Gastroesophageal sphincter (tissue), 4 donors: ENCODE data around the gene TNFRSF6B. TPM values are rescaled to one million over a fixed set of nuclear protein-coding genes. Genes with fewer than 3 reads are reported as not detected.

Experiments used
- ATAC-seq: fragments of 150-250 bp; one replicate; pipeline ENCODE4 v1.9.1; 2016; ENCODE audit warnings: mild to moderate bottlenecking, moderate library complexity
- H3K27ac ChIP-seq, 4 donors: fragments of 200-600 bp; sonication (generic) in 3 of 4; 1 replicate in 3 of 4; 2 replicates in 1 of 4; pipeline ENCODE4 v1.5.1; 2016 to 2019
- H3K27me3 ChIP-seq: fragments of 200-600 bp; sonication (generic); one replicate; pipeline ENCODE4 v1.5.1; 2019
- H3K36me3 ChIP-seq, 2 donors: fragments of 200-600 bp; sonication (generic); one replicate each; pipeline ENCODE4 v1.5.1; 2019; ENCODE audit warnings: control low read depth in 1 of 2
- H3K4me1 ChIP-seq, 3 donors: fragments of 200-600 bp; sonication (generic); 1 replicate in 2 of 3; 2 replicates in 1 of 3; pipeline ENCODE4 v1.5.1; 2016 to 2019; ENCODE audit warnings: control low read depth in 2 of 3
- H3K4me3 ChIP-seq, 2 donors: fragments of 200-600 bp; sonication (generic); one replicate each; pipeline ENCODE4 v1.5.1; 2019; ENCODE audit warnings: mild to moderate bottlenecking in 1 of 2, moderate library complexity in 1 of 2
- H3K9me3 ChIP-seq, 3 donors: fragments of 200-600 bp; sonication (generic); one replicate each; pipeline ENCODE4 v1.5.1; 2017 to 2019; ENCODE audit warnings: control low read depth in 2 of 3
- CTCF ChIP-seq, 4 experiments: fragments of 200-600 bp in 2 of 4; fragments of 450-650 bp in 2 of 4; sonication (generic) in 1 of 4; IDR thresholded peaks; one replicate each; pipeline ENCODE4 v1.5.1; 2017 to 2019; ENCODE audit warnings: antibody characterized with exemption in 4 of 4, mild to moderate bottlenecking in 2 of 4, moderate library complexity in 2 of 4
- EP300 ChIP-seq: sonication (generic); formaldehyde crosslinking; IDR thresholded peaks from one replicate; pipeline ENCODE4 v1.6.1; 2017; ENCODE audit warnings: antibody characterized with exemption, mild to moderate bottlenecking
- POLR2A ChIP-seq, 2 donors: fragments of 450-650 bp; IDR thresholded peaks; one replicate each; pipeline ENCODE4 v1.6.1; 2017; ENCODE audit warnings: antibody characterized with exemption in 2 of 2, mild to moderate bottlenecking in 2 of 2, moderate library complexity in 1 of 2
- POLR2AphosphoS5 ChIP-seq: sonication (generic); formaldehyde crosslinking; IDR thresholded peaks from one replicate; pipeline ENCODE4 v1.6.1; 2017; ENCODE audit warnings: antibody characterized with exemption
- WGBS, 2 donors: methylation state at CpG; one replicate each; pipeline ENCODE4 v1.1.5; 2018; ENCODE audit warnings: low coverage in 1 of 2; 5-methylcytosine and 5-hydroxymethylcytosine counted together
- total RNA-seq, 4 donors: library from RNA; depleted of rRNA; stranded (reverse); fragments of >200 nt; gene quantifications; one replicate each; pipeline ENCODE4 v1.1.0, GENCODE V29; 2016

TNFRSF6B gene
- total RNA-seq, 4 donors from 2014 or later: 8.9 to 27.8 (median 15.4) TPM

GRCh38 chr20:63652192-63652980, 44.1 kb upstream of the TNFRSF6B start:
- WGBS, 2 donors: no CpG with 5 or more reads among the region's 91 CpGs
- Histone ChIP-seq H3K36me3 (no peaks in the 10 kb centered on the region), H3K27me3 (no peaks in the 10 kb centered on the region), H3K9me3 (no peaks in the 10 kb centered on the region), H3K4me1 (peaks cover 0 to 46% (median 17%) of the 10 kb centered on the region in 3 donors), H3K27ac (peak overlapping the region in 3 of 4 donors; percentile 70 to 82 (median 75)), H3K4me3 (peak overlapping the region; percentile 44 to 73)
- TF ChIP-seq POLR2A (IDR thresholded peaks at IDR 0.05) (no peak), POLR2AphosphoS5 (no peak)
- ATAC-seq: peak; percentile 7

- TF ChIP-seq POLR2A (IDR thresholded peaks at IDR 0.05) (no peak), POLR2AphosphoS5 (peak; percentile 46)
- peak within 1 kb of the TSS in 3 of 4 donors; percentile 75 to 82 (median 82) for H3K27ac ChIP-seq
- WGBS, 2 donors: 0% methylated on average over 10 of the region's 73 CpGs; no CpG with 5 or more reads in 1 of the 2 donors
- no peaks in the 10 kb centered on the region for H3K36me3 ChIP-seq
- H3K4me3 ChIP-seq: peak within 1 kb of the TSS; percentile 44 to 73
- H3K9me3 ChIP-seq: no peaks in the 10 kb centered on the region
- no peaks in the 10 kb centered on the region for H3K27me3 ChIP-seq
- ATAC-seq: peak; percentile 87
- peaks cover 0 to 53% (median 22%) of the 10 kb centered on the region in 3 donors for H3K4me1 ChIP-seq
Observed at GRCh38 chr20:63653041-63653973, 43.1 kb upstream of the TNFRSF6B start, which contains the start of gene STMN3. TSS of gene STMN3 (minus strand) at chr20:63653424. CDS start at chr20:63653345, 79 bp downstream.

- Histone ChIP-seq H3K4me1 (peaks cover 0 to 57% (median 24%) of the 10 kb centered on the region in 3 donors), H3K27me3 (no peaks in the 10 kb centered on the region), H3K27ac (peak overlapping the region in 3 of 4 donors; percentile 75 to 82 (median 82)), H3K4me3 (peak overlapping the region; percentile 44 to 73), H3K9me3 (no peaks in the 10 kb centered on the region), H3K36me3 (no peaks in the 10 kb centered on the region)
- WGBS, 2 donors: 20% methylated on average over 6 of the region's 15 CpGs; no CpG with 5 or more reads in 1 of the 2 donors
- TF ChIP-seq CTCF (IDR thresholded peaks at IDR 0.05) (no peak), POLR2A (IDR thresholded peaks at IDR 0.05) (no peak), EP300 (no peak), POLR2AphosphoS5 (no peak)
- ATAC-seq: no peak
Observed at GRCh38 chr20:63653974-63654668, 42.3 kb upstream of the TNFRSF6B start.

GRCh38 chr20:63655249-63655648, 41.2 kb upstream of the TNFRSF6B start:
- no peaks in the 10 kb centered on the region for H3K36me3 ChIP-seq
- TF ChIP-seq CTCF (IDR thresholded peaks at IDR 0.05): no peak
- TF ChIP-seq EP300: no peak
- no peak for TF ChIP-seq POLR2AphosphoS5
- no peak for TF ChIP-seq POLR2A (IDR thresholded peaks at IDR 0.05)
- peaks cover 0 to 68% (median 29%) of the 10 kb centered on the region in 3 donors for H3K4me1 ChIP-seq
- H3K4me3 ChIP-seq: no peak overlapping the region
- ATAC-seq: no peak
- H3K9me3 ChIP-seq: no peaks in the 10 kb centered on the region
- no CpG with 5 or more reads among the region's 4 CpGs for WGBS, 2 donors
- H3K27me3 ChIP-seq: no peaks in the 10 kb centered on the region
- no peak overlapping the region for H3K27ac ChIP-seq

- no peak overlapping the region for H3K27ac ChIP-seq
- H3K27me3 ChIP-seq: no peaks in the 10 kb centered on the region
- H3K4me3 ChIP-seq: no peak overlapping the region
- ATAC-seq: no peak
- 60 to 85% methylated on average over 1 to 2 of the region's 3 CpGs for WGBS, 2 donors
- no peaks in the 10 kb centered on the region for H3K9me3 ChIP-seq
- TF ChIP-seq EP300 (no peak), POLR2A (IDR thresholded peaks at IDR 0.05) (no peak), POLR2AphosphoS5 (no peak), CTCF (IDR thresholded peaks at IDR 0.05) (no peak)
- H3K4me1 ChIP-seq: peaks cover 0 to 64% (median 29%) of the 10 kb centered on the region in 3 donors
- H3K36me3 ChIP-seq: peaks cover 0 to 10% of the 10 kb centered on the region in 2 donors
Observed at GRCh38 chr20:63656451-63656850, 40.0 kb upstream of the TNFRSF6B start.
